Stomach (tissue), 9 donors: ENCODE measurements around the gene RBM6. TPM values are rescaled to one million over a fixed set of nuclear protein-coding genes. Genes with fewer than 3 reads are reported as not detected.

Experiments
- DNase-seq, 2 donors: peaks; one replicate each; pipeline versions ENCODE4 v3.0.0 to v3.0.0-alpha.2; 2013 to 2019
- H3K27ac ChIP-seq, 5 donors: fragments of 200-600 bp in 4 of 5; sonication (generic) in 4 of 5; one replicate each; pipeline ENCODE4 v1.5.1; 2013 to 2019; ENCODE audit warnings: mild to moderate bottlenecking in 1 of 5, moderate library complexity in 1 of 5
- H3K27me3 ChIP-seq, 3 donors: fragments of 200-600 bp; sonication (generic); one replicate each; pipeline ENCODE4 v1.5.1; 2017 to 2019; ENCODE audit warnings: mixed run types in 1 of 3
- H3K36me3 ChIP-seq, 4 donors: fragments of 200-600 bp; sonication (generic); 1 replicate in 3 of 4; 2 replicates in 1 of 4; pipeline ENCODE4 v1.5.1; 2016 to 2019
- H3K4me1 ChIP-seq, 4 donors: fragments of 200-600 bp; sonication (generic); one replicate each; pipeline ENCODE4 v1.5.1; 2016 to 2019
- H3K4me3 ChIP-seq, 4 donors: fragments of 200-600 bp; sonication (generic) in 3 of 4; one replicate each; pipeline ENCODE4 v1.5.1; 2016 to 2019; ENCODE audit warnings: mild to moderate bottlenecking in 1 of 4
- H3K9me3 ChIP-seq, 4 donors: fragments of 200-600 bp; sonication (generic); one replicate each; pipeline ENCODE4 v1.5.1; 2016 to 2019
- CTCF ChIP-seq, 7 experiments: fragments of 450-650 bp in 4 of 7; fragments of 200-600 bp in 3 of 7; sonication (generic) in 3 of 7; IDR thresholded peaks; one replicate each; pipeline ENCODE4 v1.5.1; 2016 to 2019; ENCODE audit warnings: antibody characterized with exemption in 7 of 7, control low read depth in 2 of 7, mild to moderate bottlenecking in 1 of 7
- EP300 ChIP-seq: sonication (generic); formaldehyde crosslinking; IDR thresholded peaks from one replicate; pipeline ENCODE4 v1.6.1; 2017; ENCODE audit warnings: antibody characterized with exemption
- POLR2A ChIP-seq, 4 donors: fragments of 450-650 bp; IDR thresholded peaks; one replicate each; pipeline ENCODE4 v1.6.1; 2016; ENCODE audit warnings: antibody characterized with exemption in 4 of 4, control low read depth in 2 of 4, mild to moderate bottlenecking in 1 of 4, moderate library complexity in 1 of 4
- POLR2AphosphoS5 ChIP-seq, 3 donors: sonication (generic); formaldehyde crosslinking; IDR thresholded peaks; one replicate each; pipeline ENCODE4 v1.6.1; 2016; ENCODE audit warnings: antibody characterized with exemption in 3 of 3
- WGBS, 5 donors: extraction: QIAGEN DNeasy Blood & Tissue Kit in 3 of 5; methylation state at CpG; one replicate each; pipeline versions ENCODE4 v1.1.5 to v1.1.7; 2013 to 2018; 5-methylcytosine and 5-hydroxymethylcytosine counted together
- intact Hi-C: fragments of 100-400 bp; cut with DNase I; formaldehyde crosslinking; loops from one replicate; pipeline ENCODE4 v1.15.1; 2023; ENCODE audit warnings: low total_unique reads
- polyA plus RNA-seq, 3 donors: library from polyadenylated mRNA; stranded (reverse); fragments of 200-250 nt; gene quantifications; one replicate each; pipeline ENCODE4 v1.2.3, GENCODE V29; 2013
- total RNA-seq, 5 donors: library from RNA; depleted of rRNA; stranded (reverse); fragments of >200 nt; gene quantifications; one replicate each; pipeline versions ENCODE4 v1.1.0 to v1.2.3, GENCODE V29; 2014 to 2016
- donor health status: healthy with polysubstance abuse.
- donor health status: Bipolar disorder and iron deficiency.
- donor health status: healthy.

RBM6 gene
- total and polyA plus RNA-seq, 8 donors = 87.0 to 239 (median 133) TPM

GRCh38 chr3:49994476-49994875 is 54.5 kb downstream of the RBM6 start:
- Histone ChIP-seq H3K27ac (no peak overlapping the region), H3K4me1 (peaks cover 0 to 5% (median 0%) of the 10 kb centered on the region in 4 donors), H3K27me3 (no peaks in the 10 kb centered on the region), H3K9me3 (no peaks in the 10 kb centered on the region), H3K36me3 (peaks cover 0 to 52% (median 33%) of the 10 kb centered on the region in 4 donors), H3K4me3 (no peak overlapping the region)
- no peak for TF ChIP-seq POLR2AphosphoS5 (IDR thresholded peaks at IDR 0.05)
- no peak for TF ChIP-seq POLR2A (IDR thresholded peaks at IDR 0.05)
- TF ChIP-seq EP300 = no peak
- TF ChIP-seq CTCF (IDR thresholded peaks at IDR 0.05) = no peak
- 48 to 77% (median 53%) methylated on average over 1 of the region's 1 CpG for WGBS, 5 donors
- DNase-seq = no peak
- intact Hi-C loops = no loop called here

- Histone ChIP-seq H3K27ac (no peak overlapping the region), H3K9me3 (no peaks in the 10 kb centered on the region), H3K4me1 (peaks cover 0 to 5% (median 0%) of the 10 kb centered on the region in 4 donors), H3K4me3 (no peak overlapping the region), H3K27me3 (no peaks in the 10 kb centered on the region), H3K36me3 (peaks cover 7 to 52% (median 39%) of the 10 kb centered on the region in 4 donors)
- TF ChIP-seq POLR2A (IDR thresholded peaks at IDR 0.05) = no peak
- TF ChIP-seq EP300 = no peak
- no peak for TF ChIP-seq POLR2AphosphoS5 (IDR thresholded peaks at IDR 0.05)
- no peak for TF ChIP-seq CTCF (IDR thresholded peaks at IDR 0.05)
- intact Hi-C loops = no loop called here
- DNase-seq = no peak
- WGBS, 5 donors = 93 to 100% (median 97%) methylated on average over 2 of the region's 2 CpGs
These were observed 56.1 kb downstream of the RBM6 start for GRCh38 chr3:49996016-49996415.

- peaks cover 0 to 5% (median 0%) of the 10 kb centered on the region in 4 donors for H3K4me1 ChIP-seq
- H3K4me3 ChIP-seq = no peak overlapping the region
- peaks cover 7 to 65% (median 48%) of the 10 kb centered on the region in 4 donors for H3K36me3 ChIP-seq
- no peaks in the 10 kb centered on the region for H3K9me3 ChIP-seq
- intact Hi-C loops = no loop called here
- no peak for TF ChIP-seq EP300
- TF ChIP-seq POLR2A (IDR thresholded peaks at IDR 0.05) = no peak
- TF ChIP-seq CTCF (IDR thresholded peaks at IDR 0.05) = no peak
- TF ChIP-seq POLR2AphosphoS5 (IDR thresholded peaks at IDR 0.05) = no peak
- DNase-seq = no peak
- H3K27me3 ChIP-seq = no peaks in the 10 kb centered on the region
- no peak overlapping the region for H3K27ac ChIP-seq
- 23 to 64% (median 37%) methylated on average over 1 of the region's 1 CpG for WGBS, 5 donors
These were observed 57.9 kb downstream of the RBM6 start for GRCh38 chr3:49997862-49998261.

- Histone ChIP-seq H3K9me3 (no peaks in the 10 kb centered on the region), H3K27me3 (no peaks in the 10 kb centered on the region), H3K36me3 (peaks cover 7 to 65% (median 48%) of the 10 kb centered on the region in 4 donors), H3K4me3 (no peak overlapping the region), H3K4me1 (peaks cover 0 to 5% (median 0%) of the 10 kb centered on the region in 4 donors), H3K27ac (no peak overlapping the region)
- intact Hi-C loops = no loop called here
- 47 to 69% (median 58%) methylated on average over 2 of the region's 2 CpGs for WGBS, 5 donors
- DNase-seq = peak in 1 of 2 donors; percentile 14
- TF ChIP-seq POLR2AphosphoS5 (IDR thresholded peaks at IDR 0.05) (no peak), EP300 (no peak), POLR2A (IDR thresholded peaks at IDR 0.05) (no peak), CTCF (IDR thresholded peaks at IDR 0.05) (no peak)
These were observed 58.4 kb downstream of the RBM6 start for GRCh38 chr3:49998326-49998725.
